ENCODE results near the gene PILRB.
A peak's percentile ranks its signal among the peaks of the same experiment; 100 is the strongest.
"Not testable (repeated sequence)": the region's sequence is repeated elsewhere in the genome, so short reads cannot be mapped to it uniquely, and the experiment has no call there.

GRCh38 chr7:100373870-100374598, 16.1 kb downstream of the PILRB start:
- not testable (repeated sequence) for TF ChIP-seq TAF1 (IDR thresholded peaks at IDR 0.05; ENCODE audit: control insufficient read depth, extremely low read depth, insufficient read depth, low read length, severe bottlenecking); MEF2D (tag; conservative IDR thresholded peaks at IDR 0.05; ENCODE audit: low read depth); NBN (IDR thresholded peaks at IDR 0.05; ENCODE audit: low read depth); EGR1 (conservative IDR thresholded peaks at IDR 0.05); JUNB (CRISPR knock-in tag; conservative IDR thresholded peaks at IDR 0.05); HMG20B (CRISPR knock-in tag; IDR thresholded peaks at IDR 0.05); ZBTB26 (CRISPR knock-in tag; IDR thresholded peaks at IDR 0.05); JUND (IDR thresholded peaks at IDR 0.05; ENCODE audit: borderline replicate concordance, low read depth, low read length); JUND (tag; IDR thresholded peaks at IDR 0.05; ENCODE audit: borderline replicate concordance, low read depth, low read length); POLR2AphosphoS5 (IDR thresholded peaks at IDR 0.05; ENCODE audit: control insufficient read depth, insufficient read depth, low read depth, low read length); HDAC3 (IDR thresholded peaks at IDR 0.05; ENCODE audit: borderline replicate concordance, partially characterized antibody); ZNF224 (CRISPR knock-in tag; IDR thresholded peaks at IDR 0.05); EZH2 (IDR thresholded peaks at IDR 0.05; ENCODE audit: borderline replicate concordance, low read depth, low read length)
- TF ChIP-seq CTCF (IDR thresholded peaks at IDR 0.05 in 2 of 3, conservative IDR thresholded peaks at IDR 0.05 in 1 of 3; ENCODE audit: insufficient read depth in 2 of 3, low read depth in 1 of 3, low read length in 3 of 3): peak in 1 of 3 experiments; percentile 32; a peak in 2 of 6 replicates
